Upper lobe of right lung (tissue), 1 donor: ENCODE data around the gene RAPGEF6. TPM values are rescaled to one million over a fixed set of nuclear protein-coding genes. Genes with fewer than 3 reads are reported as not detected.

Source experiments
- ATAC-seq: fragments of 200-7000 bp; cut with Tn5 transposase; one replicate; pipeline ENCODE4 v1.9.1; 2020; ENCODE audit warnings: mild to moderate bottlenecking, moderate library complexity
- DNase-seq: peaks from one replicate; pipeline ENCODE4 v3.0.0-alpha.2; 2020
- H3K27ac ChIP-seq: fragments of 200-600 bp; one replicate; pipeline ENCODE4 v1.8.0; 2022
- H3K27me3 ChIP-seq: fragments of 200-600 bp; one replicate; pipeline ENCODE4 v1.8.0; 2022; ENCODE audit warnings: mild to moderate bottlenecking
- H3K36me3 ChIP-seq: fragments of 200-600 bp; one replicate; pipeline ENCODE4 v1.8.0; 2022
- H3K4me1 ChIP-seq: fragments of 200-600 bp; one replicate; pipeline ENCODE4 v1.8.0; 2022
- H3K4me3 ChIP-seq: fragments of 200-600 bp; one replicate; pipeline ENCODE4 v1.8.0; 2022; ENCODE audit warnings: mild to moderate bottlenecking
- H3K9me3 ChIP-seq: fragments of 200-600 bp; one replicate; pipeline ENCODE4 v1.8.0; 2022
- CTCF ChIP-seq: fragments of 200-600 bp; IDR thresholded peaks from one replicate; pipeline ENCODE4 v1.8.0; 2022; ENCODE audit warnings: antibody characterized with exemption
- intact Hi-C: fragments of 100-400 bp; cut with DNase I; formaldehyde crosslinking; loops from one replicate; pipeline ENCODE4 v1.11.0; 2022
- total RNA-seq: library from RNA; stranded (reverse); fragmentation: NEBNext Ultra II Directional; extraction: Animal tissue kit (Norgen Biotek cat#: 25700); gene quantifications from one replicate; pipeline ENCODE4 v1.2.1, GENCODE V29; 2021
- donor health status: DM: no; HTN: yes; CAD: no; lungs with severe emphysema.

RAPGEF6 gene
- total RNA-seq, 1 donor from 2014 or later: 27.2 TPM

GRCh38 chr5:131571669-131572168, 63.3 kb downstream of the RAPGEF6 start:
- Histone ChIP-seq H3K36me3 (no peaks in the 10 kb centered on the region), H3K4me3 (no peak overlapping the region), H3K9me3 (no peaks in the 10 kb centered on the region), H3K27me3 (no peaks in the 10 kb centered on the region), H3K4me1 (no peaks in the 10 kb centered on the region), H3K27ac (no peak overlapping the region)
- TF ChIP-seq CTCF: no peak
- ATAC-seq: no peak
- intact Hi-C loops: no loop called here
- DNase-seq: no peak

DNA sequence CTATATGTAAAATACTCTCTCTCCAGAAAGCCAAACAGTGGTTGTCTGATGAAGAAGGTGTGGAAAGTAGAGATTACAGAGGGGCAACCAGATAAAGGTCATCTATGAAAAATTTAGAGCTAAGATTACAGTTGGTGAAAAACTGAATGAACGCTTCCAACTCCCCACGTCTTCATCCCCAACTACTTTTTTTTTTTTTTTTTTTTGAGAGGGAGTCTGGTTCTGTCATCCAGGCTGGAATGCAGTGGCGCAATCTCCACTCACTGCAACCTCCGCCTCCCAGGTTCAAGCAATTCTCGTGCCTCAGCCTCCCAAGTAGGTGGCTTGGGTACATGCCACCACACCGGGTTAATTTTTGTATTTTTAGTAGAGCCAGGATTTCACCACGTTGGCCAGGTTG, 64.3 kb downstream of the RAPGEF6 start:
- ATAC-seq (no peak), DNase-seq (no peak)
- intact Hi-C loops: no loop called here
- H3K27me3 ChIP-seq: no peaks in the 10 kb centered on the region
- TF ChIP-seq CTCF: no peak
- no peaks in the 10 kb centered on the region for H3K4me1 ChIP-seq
- no peak overlapping the region for H3K27ac ChIP-seq
- no peak overlapping the region for H3K4me3 ChIP-seq
- no peaks in the 10 kb centered on the region for H3K36me3 ChIP-seq
- H3K9me3 ChIP-seq: no peaks in the 10 kb centered on the region

- Histone ChIP-seq H3K36me3 (peaks cover 7% of the 10 kb centered on the region), H3K9me3 (no peaks in the 10 kb centered on the region), H3K27me3 (no peaks in the 10 kb centered on the region), H3K4me1 (no peaks in the 10 kb centered on the region), H3K4me3 (no peak overlapping the region), H3K27ac (no peak overlapping the region)
- DNase-seq (no peak), ATAC-seq (no peak)
- TF ChIP-seq CTCF: no peak
- intact Hi-C loops: no loop called here
Observed at GRCh38 chr5:131564229-131564652, 70.8 kb downstream of the RAPGEF6 start.

- no peak for TF ChIP-seq CTCF
- H3K36me3 ChIP-seq: peaks cover 7% of the 10 kb centered on the region
- no peaks in the 10 kb centered on the region for H3K9me3 ChIP-seq
- H3K27ac ChIP-seq: no peak overlapping the region
- no peaks in the 10 kb centered on the region for H3K4me1 ChIP-seq
- H3K4me3 ChIP-seq: no peak overlapping the region
- H3K27me3 ChIP-seq: no peaks in the 10 kb centered on the region
- DNase-seq: no peak
- ATAC-seq: no peak
- intact Hi-C loops: no loop called here
Observed at GRCh38 chr5:131563434-131564228, 71.4 kb downstream of the RAPGEF6 start.

- DNase-seq (no peak), ATAC-seq (no peak)
- no peaks in the 10 kb centered on the region for H3K27me3 ChIP-seq
- H3K9me3 ChIP-seq: no peaks in the 10 kb centered on the region
- no peak overlapping the region for H3K27ac ChIP-seq
- H3K36me3 ChIP-seq: no peaks in the 10 kb centered on the region
- TF ChIP-seq CTCF: no peak
- no peak overlapping the region for H3K4me3 ChIP-seq
- H3K4me1 ChIP-seq: peaks cover 2% of the 10 kb centered on the region
- intact Hi-C loops: no loop called here
Observed at GRCh38 chr5:131550606-131551005, 84.4 kb downstream of the RAPGEF6 start.
